ENCODE results near the gene CCDC177.
"Not testable (repeated sequence)": the region's sequence is repeated elsewhere in the genome, so short reads cannot be mapped to it uniquely, and the experiment has no call there.

Gene CCDC177

DNA sequence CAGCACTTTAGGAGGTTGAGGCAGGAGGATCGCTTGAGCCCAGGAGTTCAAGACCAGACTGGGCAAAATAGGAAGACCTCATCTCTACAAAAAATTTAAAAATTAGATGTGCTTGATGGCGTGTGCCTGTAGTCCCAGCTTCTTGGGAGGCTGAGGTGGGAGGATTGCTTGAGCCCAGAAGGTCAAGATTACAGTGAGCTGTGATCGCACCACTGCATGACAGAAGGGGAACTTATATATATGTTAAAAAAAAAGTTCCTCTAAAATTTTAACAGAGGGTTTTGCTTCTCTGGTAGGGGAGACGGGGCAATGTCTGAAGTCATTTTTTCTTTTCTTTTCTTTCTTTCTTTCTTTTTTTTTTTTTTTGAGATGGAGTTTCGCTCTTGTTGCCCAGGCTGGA lies 24.8 kb upstream of the CCDC177 start:
- not testable (repeated sequence) for DNase-seq

DNA sequence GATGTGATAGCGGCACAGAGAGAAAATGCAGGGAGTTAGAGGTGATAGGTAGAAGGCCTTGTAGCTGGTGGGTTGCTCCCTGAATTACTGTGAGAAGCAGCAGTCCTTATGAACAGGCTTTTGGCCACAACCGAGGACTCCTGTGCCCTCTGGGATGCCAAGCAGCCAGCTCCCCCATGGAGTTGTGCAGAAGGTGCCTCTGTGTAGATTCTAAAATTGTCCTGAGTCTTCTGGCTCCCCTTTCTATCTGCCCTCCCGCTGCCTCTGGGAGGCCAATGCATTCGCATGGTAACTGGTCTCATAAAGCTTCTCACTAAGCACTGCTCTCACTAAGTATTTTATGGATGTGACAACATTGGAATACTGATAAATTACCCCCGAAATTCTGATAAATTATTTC lies 20.7 kb upstream of the CCDC177 start:
- DNase-seq = no peak

DNA sequence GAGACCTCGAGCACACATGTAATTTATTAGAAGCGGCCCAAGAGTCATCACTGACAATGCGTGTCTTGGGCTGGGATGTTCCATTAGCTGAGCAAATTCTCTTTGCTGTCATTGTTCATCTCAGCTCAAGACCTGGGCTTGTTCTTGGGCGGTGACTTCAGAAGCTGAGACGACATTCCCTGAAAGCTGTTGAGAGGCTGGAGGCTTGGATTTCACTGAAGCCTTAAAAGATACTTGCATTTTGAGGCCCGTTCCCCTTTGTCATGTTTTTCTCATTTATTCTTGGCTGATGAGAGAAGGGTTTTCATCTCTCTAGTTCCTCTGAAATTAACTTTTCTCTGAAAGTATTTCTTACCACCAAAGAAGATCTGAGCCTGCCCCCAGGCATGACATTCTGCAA lies 20.2 kb upstream of the CCDC177 start:
- no peak for DNase-seq

DNA sequence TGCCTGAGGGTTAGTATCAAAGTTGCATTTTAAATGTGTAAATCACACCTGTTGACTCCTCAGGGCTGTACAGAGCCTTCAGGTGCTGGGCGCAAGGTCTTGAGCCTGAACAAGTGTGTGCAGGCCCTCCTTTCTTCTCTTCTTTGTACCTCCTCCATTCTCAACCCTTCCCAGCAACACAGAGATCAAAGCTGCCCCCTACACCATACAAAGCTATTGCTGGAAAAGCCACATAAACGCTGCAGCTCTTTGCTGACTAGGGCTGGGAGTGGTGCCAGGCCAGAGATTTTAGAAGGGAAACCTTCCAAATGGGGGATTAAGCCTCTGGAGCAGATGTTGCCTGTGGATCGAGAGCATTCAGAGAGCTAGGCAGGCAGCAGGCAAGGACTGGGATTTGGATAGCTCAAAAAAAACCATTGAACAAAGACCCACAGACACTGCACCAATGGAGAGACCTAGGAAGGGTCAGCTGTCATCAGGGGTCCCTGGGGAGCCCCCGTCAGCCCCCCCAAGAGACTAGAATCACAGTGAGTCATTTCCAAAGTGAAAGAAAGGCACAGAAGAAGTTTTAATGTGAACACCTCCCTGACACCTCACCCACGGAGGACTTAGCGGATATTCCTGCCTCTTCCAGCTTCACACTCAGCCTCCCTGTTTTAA lies 18.5 kb upstream of the CCDC177 start:
- DNase-seq = no peak

DNA sequence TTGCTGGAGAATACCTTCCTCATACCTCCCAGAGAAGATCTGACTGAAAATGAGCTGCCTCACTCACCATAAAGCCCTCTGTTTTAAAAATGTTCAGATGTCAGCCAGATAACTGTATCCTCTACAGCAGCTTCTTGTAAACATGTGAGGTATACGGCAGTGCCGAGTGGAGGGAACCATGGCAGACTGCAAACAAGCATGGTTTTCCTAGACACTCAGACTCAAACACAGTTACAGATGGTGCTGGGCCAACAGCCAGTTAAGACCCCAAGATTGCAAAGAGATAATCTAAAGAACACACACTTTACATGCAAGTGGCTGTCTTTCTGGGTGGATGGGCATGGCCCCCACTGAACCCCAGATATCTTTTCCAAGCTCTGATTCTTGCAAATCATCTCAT lies 16.6 kb upstream of the CCDC177 start:
- DNase-seq = no peak

DNA sequence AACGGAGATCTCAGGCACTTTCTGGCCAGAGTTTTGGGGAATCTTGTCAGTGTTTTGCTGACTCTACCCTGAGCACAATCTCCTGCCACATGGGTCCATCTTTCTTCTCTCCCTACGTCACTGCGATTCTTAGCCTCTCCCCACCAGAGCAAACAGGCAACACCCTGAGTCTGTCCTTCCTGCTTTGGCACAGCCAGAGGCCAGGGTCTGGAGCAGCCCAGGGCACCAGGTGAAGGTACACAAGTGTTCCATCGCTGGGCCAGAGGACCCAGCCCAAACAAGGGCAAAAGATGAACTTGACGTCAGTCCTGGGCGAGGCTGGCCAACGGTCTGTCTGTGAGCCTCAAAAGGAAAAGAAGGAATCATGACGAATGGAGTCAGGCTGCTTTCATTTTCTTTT lies 12.7 kb upstream of the CCDC177 start:
- no peak for DNase-seq

DNA sequence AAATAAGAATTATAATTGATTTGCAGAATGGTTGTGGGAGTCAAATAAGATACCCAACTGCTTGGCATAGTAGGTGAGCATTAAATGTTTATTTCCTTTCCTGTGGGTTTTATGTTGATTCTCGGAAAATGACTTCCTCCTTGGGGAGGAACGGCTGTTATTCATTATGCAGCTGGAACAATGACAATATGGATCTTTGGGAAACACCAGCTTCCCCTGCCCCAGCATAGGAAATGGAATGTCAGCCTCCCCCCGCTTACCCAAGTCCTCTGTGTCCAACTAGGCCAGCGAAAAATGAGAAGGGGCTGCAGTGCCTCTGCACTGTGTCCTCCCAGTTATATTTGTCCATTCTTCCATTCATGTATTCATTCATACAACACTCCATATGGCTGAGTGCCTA lies 11.7 kb upstream of the CCDC177 start:
- no peak for DNase-seq

DNA sequence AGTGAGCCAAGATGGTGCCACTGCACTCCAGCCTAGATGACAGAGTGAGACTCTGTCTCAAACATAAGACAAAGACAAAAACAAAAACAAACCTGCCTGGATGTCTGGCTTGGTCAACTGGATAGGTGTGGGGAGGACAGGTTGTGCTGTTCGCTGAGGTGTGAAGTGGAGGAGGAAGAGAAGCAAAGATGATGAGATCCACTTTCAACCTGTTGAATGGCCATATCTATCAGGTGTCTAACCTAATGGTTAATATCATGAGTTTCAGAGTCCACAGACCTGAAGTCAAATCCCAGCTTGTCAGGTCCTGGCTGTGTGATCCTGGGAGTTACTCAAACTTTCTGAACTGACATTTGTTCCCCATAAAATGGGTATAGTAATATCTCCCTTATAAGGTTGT lies 9.7 kb upstream of the CCDC177 start:
- DNase-seq = no peak

DNA sequence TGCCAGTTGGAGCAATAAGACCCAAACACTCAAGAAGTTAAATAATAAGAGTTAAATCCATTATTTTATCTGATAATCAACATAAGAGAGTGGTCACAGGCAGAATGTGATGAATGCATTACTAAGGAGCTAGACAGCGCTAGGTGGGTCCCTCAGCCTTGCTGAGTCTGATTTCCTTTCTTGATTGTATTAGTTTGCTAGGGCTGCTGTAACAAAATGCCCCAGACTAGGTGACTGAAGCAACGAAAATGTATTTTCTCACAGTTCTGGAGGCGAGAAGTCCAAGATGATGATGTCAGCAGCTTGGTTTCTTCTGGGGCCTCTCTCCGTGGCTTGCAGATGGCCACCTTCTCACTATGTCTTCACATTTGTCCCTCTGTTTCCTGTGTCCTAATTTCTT lies 8.2 kb upstream of the CCDC177 start:
- no peak for DNase-seq

DNA sequence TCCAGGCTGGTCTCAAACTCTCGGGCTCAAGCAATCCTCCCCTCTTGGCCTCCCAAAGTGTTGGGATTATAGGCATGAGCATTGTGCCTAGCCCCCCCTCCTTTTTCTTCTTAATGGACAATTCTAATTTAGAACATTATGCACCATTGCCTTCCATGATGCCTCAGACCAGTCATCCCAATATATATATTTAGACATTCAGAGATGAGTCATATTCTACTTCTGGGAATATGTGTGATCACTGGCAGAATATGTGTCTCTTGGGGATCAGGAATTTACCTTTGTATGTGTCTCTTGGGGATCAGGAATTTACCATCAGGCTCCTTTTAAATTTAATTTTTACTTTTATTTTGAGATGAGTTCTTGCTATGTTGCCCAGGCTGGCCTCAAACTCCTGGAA lies 7.5 kb upstream of the CCDC177 start:
- DNase-seq = no peak

DNA sequence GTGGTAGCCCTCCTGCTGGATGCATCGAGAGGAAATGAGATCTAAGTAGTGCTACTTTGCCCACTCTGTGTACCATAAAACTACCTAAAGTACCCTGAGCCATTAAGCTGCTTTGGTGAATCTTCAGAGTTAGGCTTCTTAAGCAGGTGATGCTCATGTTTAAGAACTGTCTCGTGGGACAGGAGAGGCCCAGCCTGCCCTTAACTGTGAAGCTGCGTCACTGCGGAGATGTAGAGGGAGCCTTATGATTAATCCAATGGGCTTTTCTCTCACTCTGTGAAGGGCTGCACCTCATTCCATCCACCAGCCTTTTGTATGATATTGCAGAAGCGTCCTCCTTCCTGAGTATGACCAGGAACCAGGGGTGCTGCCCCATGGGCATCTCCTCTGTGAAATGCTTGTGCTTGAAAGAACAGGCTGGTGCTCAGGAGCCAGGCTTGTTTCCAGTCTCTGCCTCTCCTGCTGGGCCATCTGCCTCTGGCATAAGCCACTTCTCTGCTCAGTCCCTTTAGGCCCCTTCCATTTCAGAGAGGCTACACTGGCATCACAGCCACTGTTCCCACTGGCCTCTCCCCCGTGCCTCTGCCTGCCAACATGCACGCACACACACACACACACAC lies 6.8 kb upstream of the CCDC177 start:
- DNase-seq = no peak

DNA sequence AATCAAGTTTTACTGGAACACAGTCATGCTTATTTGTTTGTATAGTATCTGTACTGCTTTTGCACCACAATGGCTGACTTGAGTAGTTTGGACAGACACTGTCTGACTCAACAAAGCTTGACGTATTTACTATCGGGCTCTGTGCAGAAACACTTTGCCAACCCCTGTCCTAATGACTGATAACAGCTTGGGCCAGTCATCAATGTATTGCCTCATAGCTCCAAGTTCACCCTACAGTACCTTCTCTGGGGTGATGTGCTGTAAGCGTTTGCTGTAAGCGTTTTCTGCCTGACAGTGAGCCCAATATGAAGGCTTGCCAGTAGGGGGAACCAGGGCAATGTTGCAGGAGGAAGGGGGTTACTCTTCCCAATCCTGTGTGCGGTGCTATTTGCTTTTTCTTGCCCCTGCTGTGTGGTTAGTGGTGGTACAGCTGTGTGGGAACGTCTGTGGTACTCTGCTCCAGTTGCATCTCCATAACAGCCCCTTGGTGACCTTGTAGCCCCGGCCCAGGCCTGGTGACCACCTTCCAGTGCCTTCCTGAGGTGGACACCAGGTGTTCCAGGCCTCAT lies 5.4 kb upstream of the CCDC177 start:
- DNase-seq = no peak

DNA sequence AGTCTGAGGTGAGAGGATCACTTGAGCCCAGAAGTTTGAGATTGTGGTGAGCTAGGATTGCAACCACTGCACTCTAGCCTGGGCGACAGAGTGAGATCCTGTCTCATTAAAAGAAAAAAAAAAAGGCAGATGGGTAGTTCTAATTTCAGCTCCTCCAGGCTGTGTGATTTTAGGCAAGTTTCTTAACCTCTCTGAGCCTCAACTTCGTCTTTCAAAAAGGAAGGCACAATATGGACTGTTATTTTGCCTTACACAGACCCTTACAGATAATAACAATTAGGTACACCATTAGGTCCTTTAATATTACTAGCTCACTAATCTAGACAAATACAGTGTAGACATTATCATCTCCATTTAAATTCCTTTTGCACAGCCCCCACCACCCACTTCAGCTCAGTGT lies 4.8 kb upstream of the CCDC177 start:
- no peak for DNase-seq

DNA sequence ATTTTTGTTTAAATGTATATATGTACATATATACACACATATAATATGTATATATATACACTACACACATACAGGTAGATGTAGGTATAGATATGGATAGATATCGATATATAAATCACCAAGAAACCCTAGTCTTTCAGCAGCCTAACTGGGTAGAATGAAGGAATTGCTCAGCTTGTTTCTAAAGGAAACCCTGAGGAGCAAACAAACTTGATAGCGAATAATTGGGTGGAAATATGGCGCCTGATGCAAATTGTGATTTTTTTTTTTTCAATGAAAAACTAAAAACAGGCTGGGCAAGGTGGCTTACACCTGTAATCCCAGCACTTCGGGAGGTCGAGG lies 254 bp upstream of the CCDC177 start:
- no peak for DNase-seq

DNA sequence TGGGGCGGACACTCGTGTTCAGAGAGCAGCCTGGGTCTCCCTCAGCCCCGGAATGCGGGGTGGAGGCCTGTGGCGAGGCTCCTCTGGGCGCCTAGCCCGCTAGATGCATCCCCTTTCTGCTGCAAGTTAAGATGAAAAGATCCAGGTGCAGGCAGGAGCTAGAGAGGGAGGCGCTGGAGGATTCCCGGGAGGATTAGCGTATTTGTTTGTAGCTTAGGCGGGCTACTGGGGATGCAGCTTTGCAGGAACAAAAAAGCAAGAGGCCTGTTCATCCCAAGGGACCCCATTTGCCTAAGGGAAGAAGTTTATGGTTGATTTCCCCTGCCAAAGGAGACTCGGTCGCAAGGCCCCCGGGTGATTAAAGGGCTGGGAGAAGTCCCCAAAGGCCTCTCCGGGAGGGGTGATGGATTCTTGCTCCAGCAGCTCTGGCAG lies 824 bp downstream of the CCDC177 start:
- DNase-seq = no peak

DNA sequence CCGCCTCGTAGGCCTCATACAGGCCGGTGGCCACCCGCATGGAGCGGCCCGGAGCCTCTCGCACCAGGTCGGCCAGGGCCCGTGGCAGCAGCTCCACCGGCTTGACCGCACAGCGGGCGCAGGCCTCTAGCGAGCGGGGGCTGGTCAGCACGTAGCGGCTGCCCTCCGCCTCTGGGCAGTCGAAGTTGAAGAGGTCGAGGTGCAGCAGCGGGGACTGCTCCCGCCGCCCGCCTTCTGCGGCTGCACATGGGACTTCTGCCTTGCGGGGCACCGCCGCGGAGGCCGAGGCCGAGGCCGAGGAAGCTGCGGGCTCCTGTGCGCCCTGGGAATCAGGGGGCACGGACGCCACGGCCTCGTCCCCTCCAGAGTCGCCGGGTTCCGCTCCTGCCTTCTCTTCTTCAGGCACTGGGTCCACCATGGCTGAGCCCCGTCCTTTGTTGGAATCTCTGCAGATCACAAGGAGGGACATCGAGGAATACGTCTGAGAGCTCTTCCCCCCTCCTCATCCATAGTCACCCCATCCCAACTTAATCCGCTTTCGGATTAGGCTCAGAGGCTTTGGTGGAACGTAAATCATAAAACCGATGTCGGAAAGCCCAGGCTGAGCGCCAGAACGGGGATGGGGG lies 1.4 kb downstream of the CCDC177 start:
- no peak for DNase-seq

DNA sequence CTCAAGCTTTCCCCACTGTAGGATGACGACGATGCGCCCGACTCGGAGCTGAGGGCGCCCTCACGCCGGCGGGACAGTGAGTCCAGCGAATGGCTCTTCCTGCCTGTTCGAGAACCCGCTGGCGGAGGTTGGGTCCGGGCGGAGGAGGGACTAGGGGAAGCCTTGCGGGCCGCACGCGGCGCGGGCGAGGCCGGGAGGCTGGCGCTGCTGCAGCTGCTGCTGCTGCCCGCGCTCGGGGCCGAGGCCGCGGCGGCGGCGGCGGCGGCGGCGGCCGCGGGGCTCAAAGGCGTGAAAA lies 1.9 kb downstream of the CCDC177 start:
- DNase-seq = no peak

DNA sequence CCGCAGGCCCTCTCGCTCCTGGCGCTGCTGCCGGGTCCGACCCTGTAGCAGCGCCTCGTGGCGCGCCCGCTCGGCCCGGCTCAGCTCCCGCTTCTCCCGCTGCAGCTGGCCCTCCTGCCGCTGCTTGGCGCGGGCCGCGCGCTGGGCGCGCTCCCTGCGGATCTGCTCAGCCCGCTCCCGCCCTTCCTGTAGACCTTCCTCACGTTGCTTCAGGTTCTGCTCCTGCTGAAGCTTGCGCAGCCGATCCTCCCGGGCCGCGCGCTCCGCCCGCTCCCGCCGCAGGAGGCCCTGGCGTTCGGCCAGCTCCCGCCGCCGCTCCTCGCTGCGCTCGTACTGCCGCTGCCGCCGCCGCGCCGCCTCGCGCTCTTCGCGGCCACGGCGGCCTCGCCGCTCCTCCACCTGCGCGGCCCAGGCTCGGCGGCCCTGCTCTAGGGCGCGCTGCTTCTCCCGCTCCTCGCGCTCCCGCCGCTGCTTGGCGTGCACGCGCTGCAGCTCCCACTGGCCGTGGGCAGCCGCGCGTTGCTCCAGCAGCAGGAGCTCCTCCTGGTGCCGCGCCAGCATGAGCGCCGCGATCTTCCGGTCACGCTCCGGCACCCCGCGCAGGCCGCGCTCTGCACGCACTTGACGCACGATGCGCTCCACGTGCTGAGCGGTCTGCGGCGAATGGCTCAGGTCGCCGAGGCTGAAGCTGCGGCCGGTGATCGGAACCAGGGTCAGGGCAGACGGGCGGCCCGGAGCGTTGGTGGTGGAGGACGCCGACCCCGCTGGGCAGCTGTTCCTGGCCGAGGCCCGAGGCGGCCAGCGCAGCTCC lies 2.4 kb downstream of the CCDC177 start:
- no peak for DNase-seq

DNA sequence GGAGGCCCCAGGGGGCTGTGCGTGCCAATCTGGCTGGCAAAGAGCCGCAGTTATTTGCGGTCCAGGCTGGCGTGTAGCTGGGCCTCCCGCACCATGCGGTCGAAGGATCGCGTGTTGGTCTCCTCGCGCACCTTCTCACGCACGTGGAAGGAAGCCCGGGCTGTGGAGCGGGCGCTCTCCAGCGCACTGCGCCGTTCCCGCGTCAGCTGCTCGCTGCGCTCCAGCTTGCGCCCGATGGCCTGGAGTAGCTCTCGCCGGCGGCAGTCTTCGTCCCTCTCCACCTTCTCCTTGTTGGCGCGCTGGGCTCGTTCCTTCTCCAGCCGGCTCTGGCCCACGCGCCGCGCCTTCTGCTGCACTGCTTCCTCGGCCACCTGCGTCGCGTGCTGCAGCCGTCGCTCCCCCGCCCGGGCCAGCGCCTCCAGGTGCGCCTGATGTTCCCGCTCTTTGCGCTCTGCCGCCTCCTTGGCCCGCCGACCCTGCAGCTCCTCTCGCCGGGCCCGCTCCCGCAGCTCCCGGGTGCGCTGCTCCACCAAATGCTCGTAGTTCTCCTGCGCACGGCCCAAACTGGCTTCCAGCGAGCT lies 3.1 kb downstream of the CCDC177 start:
- no peak for DNase-seq

DNA sequence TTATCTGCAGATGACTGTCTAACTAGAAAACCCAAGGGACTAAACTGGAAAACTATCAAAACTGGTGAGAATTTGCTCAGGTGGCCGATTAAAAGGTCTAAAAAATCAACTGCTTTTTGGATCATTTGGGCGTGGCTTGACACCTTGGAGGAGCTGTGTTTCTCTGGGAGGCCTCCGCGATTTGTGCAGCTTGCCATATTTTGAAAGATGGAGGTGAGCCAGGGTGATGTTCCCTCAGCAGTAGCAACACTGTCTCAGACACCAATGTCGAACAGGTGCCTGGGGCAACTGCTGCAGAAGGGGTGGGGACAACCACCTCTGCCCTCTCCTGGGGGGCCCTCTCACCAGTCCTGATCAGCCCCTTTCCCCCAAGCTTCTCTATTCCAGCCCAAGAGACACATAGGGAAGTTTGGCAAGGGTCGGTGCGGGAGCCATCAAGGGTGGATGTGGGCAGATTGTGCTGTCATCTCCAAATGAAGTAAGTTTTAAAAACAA lies 3.8 kb downstream of the CCDC177 start:
- no peak for DNase-seq

DNA sequence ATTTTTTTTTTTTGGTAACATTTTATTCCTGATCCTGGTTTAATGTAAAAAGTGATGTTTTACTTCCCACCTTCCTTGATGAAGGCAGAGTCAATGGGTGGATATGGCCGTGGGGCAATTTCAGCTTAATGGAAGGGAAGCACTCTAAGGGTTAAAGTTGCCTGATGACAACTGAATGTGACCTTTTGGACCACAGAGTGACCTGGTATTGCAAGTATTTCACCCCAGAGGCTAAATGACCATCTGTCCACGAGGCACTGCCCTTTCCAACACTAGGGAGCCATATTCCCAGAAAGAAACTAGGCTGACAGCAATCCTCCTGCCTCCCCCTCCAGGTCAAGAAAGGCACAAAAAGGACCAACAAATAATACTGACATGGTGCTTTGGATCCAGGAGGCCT lies 4.8 kb downstream of the CCDC177 start:
- DNase-seq = no peak

DNA sequence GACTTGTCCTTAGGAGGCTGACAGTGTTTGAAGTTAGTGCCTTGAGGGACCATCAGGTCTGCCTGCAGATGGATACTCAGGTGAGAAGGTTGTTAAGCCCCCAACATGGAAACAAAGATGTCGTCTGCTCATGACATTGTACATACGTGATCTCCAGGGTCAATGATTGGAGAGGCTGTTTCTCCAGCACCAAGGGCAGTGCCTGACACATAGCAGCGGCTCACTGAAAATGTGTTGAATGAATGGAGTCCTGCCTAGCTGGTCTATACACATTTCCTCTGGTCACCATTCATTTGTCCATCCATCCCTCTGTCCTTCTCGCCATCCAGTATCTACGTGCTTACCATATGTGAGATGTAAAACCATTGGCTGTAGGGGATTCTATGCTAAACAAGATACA lies 7.1 kb downstream of the CCDC177 start:
- DNase-seq = no peak

DNA sequence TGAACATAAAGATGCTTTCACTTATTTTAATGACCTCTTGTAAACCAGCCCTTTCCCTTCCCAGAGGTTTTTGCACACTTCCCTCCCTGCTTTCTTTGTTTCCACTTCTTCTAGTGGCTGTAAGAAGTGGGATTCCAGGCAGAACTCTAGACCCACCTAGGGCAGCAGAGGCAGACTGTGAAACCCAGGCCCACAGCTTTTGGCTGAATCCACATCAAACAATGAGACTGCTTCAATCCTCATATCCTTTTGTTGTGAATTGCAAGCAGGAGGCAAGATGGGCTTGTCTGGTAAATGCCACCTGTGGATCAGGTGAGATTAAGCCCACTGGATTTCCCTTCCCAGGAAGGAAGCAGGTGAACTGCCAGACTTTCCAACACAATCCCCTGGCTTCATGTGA lies 12.8 kb downstream of the CCDC177 start:
- no peak for DNase-seq

Data from NCI-H1417 treated with DMSO at 0.1 percent for 48 hours (cell line).